Measurements from ENCODE around the gene SH3GL1.

GRCh38 chr19:4401769-4402170 lies 1.4 kb upstream of the SH3GL1 start:
- TF ChIP-seq MEF2A (IDR thresholded peaks at IDR 0.05; ENCODE audit: borderline replicate concordance, low read depth) = no peak
- TF ChIP-seq REST (IDR thresholded peaks at IDR 0.05; ENCODE audit: low read depth, low read length) = no peak
- TF ChIP-seq GABPA (IDR thresholded peaks at IDR 0.05; ENCODE audit: low read depth) = no peak
- no peak for TF ChIP-seq POLR2AphosphoS5 (IDR thresholded peaks at IDR 0.05; ENCODE audit: low read depth, low read length)
- no peak for TF ChIP-seq MXI1 (IDR thresholded peaks at IDR 0.05; ENCODE audit: low read depth, low read length)
- TF ChIP-seq CHD2 (IDR thresholded peaks at IDR 0.05; ENCODE audit: low read length, partially characterized antibody) = no peak
- TF ChIP-seq CTCF (IDR thresholded peaks at IDR 0.05) = no peak
- TF ChIP-seq FOSL2 (IDR thresholded peaks at IDR 0.05; ENCODE audit: borderline replicate concordance, low read depth) = no peak
